ENCODE measurements around the gene HPS5. TPM values are rescaled to one million over a fixed set of nuclear protein-coding genes. Genes with fewer than 3 reads are reported as not detected.

The HPS5 gene, protein sequence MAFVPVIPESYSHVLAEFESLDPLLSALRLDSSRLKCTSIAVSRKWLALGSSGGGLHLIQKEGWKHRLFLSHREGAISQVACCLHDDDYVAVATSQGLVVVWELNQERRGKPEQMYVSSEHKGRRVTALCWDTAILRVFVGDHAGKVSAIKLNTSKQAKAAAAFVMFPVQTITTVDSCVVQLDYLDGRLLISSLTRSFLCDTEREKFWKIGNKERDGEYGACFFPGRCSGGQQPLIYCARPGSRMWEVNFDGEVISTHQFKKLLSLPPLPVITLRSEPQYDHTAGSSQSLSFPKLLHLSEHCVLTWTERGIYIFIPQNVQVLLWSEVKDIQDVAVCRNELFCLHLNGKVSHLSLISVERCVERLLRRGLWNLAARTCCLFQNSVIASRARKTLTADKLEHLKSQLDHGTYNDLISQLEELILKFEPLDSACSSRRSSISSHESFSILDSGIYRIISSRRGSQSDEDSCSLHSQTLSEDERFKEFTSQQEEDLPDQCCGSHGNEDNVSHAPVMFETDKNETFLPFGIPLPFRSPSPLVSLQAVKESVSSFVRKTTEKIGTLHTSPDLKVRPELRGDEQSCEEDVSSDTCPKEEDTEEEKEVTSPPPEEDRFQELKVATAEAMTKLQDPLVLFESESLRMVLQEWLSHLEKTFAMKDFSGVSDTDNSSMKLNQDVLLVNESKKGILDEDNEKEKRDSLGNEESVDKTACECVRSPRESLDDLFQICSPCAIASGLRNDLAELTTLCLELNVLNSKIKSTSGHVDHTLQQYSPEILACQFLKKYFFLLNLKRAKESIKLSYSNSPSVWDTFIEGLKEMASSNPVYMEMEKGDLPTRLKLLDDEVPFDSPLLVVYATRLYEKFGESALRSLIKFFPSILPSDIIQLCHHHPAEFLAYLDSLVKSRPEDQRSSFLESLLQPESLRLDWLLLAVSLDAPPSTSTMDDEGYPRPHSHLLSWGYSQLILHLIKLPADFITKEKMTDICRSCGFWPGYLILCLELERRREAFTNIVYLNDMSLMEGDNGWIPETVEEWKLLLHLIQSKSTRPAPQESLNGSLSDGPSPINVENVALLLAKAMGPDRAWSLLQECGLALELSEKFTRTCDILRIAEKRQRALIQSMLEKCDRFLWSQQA
- 10 to 100 TPM in 3 of 4 donors, 1 to 10 TPM in 1; 3.0 to 18.9 (median 14.2) TPM for total RNA-seq

DNA sequence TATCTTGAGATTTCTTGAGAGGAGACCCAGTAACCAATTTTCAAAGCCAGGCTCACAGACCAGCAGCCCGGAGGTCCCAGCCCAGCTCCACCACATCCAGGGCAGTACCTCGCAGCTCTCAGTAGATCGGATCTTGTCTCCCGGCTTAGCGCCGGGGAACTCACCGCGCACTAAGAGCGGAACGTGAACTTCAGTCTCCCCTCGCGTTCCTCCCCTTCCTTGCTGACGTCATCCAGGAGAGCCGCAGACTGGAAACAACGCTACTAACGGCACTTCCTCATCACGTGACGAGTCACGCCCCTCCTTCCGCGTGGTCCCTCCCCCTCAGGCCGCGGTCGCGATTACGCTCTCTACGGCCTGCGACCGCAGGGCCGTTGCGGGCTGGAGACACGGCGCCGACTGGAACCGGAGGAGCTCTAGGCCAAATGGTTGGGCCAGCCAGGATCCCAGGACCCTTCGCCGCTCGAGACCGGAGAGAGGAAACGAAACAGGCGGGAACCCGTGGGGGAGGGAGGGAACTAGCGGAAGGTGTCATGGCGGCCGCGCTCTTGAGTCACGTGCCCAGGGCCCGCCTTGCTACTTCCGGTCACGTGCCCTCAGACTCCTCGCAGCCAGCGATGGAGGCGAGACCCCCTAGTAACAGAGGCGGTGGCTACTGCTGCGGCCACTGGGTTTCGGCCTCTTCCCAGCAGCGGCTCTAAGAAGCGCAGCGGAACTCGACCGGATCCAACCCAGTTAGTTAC is at the start of gene HPS5, which contains the start of gene GTF2H1:
HPS5 (minus strand) TSS at position 172 of the 743 bp plus-strand sequence. CDS start 4,282 bp downstream, outside the sequence.
GTF2H1 (plus strand) TSS at position 599 of the 743 bp plus-strand sequence. CDS start 10,508 bp downstream, outside the sequence.
- peak within 1 kb of the TSS; percentile 91 to 97 (median 94) for H3K27ac ChIP-seq
- H3K4me1 ChIP-seq, result peaks cover 19 to 51% (median 27%) of the 10 kb centered on the region in 4 donors
- H3K4me3 ChIP-seq, result peak within 1 kb of the TSS; percentile 71 to 98 (median 84)
- TF ChIP-seq, protein P1, sequence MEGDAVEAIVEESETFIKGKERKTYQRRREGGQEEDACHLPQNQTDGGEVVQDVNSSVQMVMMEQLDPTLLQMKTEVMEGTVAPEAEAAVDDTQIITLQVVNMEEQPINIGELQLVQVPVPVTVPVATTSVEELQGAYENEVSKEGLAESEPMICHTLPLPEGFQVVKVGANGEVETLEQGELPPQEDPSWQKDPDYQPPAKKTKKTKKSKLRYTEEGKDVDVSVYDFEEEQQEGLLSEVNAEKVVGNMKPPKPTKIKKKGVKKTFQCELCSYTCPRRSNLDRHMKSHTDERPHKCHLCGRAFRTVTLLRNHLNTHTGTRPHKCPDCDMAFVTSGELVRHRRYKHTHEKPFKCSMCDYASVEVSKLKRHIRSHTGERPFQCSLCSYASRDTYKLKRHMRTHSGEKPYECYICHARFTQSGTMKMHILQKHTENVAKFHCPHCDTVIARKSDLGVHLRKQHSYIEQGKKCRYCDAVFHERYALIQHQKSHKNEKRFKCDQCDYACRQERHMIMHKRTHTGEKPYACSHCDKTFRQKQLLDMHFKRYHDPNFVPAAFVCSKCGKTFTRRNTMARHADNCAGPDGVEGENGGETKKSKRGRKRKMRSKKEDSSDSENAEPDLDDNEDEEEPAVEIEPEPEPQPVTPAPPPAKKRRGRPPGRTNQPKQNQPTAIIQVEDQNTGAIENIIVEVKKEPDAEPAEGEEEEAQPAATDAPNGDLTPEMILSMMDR (IDR thresholded peaks at IDR 0.05), result peak in 1 of 5 experiments; percentile 2
- peak; percentile 95 to 98 (median 96) for TF ChIP-seq POLR2AphosphoS5 (IDR thresholded peaks at IDR 0.05)
- TF ChIP-seq EP300 (IDR thresholded peaks at IDR 0.05; ENCODE audit: low read depth), result peak; percentile 90
- TF ChIP-seq POLR2A (IDR thresholded peaks at IDR 0.05), result peak; percentile 97
- intact Hi-C loops (cut with DNase I; ENCODE audit: low total_unique reads) (loop anchor here (10.0 kb wide), 1 partner anchor 73 kb away; the partner anchor contains the start of gene LDHA), in situ Hi-C loops (cut with MboI; ENCODE audit: low pct_ligation_motif_present in 1 of 4, low pct_unique_long_range_greater_than_20kb in 1 of 4, low sequenced_read_pairs in 3 of 4) (loop anchor here in 2 of 4 donors (5.0 to 10.0 kb wide), 3 partner anchors 75 to 313 kb away; partner anchors contain the start of genes TSG101 (in 2 of the 2) and SPTY2D1 (in 1 of the 2))
- 0% methylated on average over 48 of the region's 61 CpGs; no CpG with 5 or more reads in 1 of the 2 donors for WGBS, 2 donors (ENCODE audit: low coverage in 1 of 2)
- H3K27me3 ChIP-seq, result no peaks in the 10 kb centered on the region
- peaks cover 0 to 12% (median 0%) of the 10 kb centered on the region in 4 donors for H3K36me3 ChIP-seq
- DNase-seq, result peak; percentile 98
- H3K9me3 ChIP-seq, result no peaks in the 10 kb centered on the region

DNA sequence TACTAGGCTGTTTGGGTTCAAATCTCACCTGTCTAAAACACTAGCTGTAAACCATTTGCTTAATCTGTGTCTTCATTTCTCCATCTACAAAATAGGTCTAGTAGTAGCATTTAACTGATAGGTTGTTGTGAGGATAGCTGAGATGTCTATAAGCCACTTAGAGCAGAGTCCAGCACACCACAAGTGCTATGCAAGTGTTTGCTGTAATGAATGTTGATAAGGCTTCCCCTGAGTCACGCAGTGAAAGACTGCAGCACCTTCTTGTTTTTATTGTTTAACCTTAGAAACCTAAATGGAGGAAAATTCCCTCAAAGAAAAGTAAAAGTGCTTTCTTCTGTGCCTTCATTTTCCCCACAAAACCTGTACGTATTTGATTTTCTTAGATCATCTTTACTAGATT is 49.3 kb upstream of the HPS5 start:
- no peak overlapping the region for H3K27ac ChIP-seq
- no peak for DNase-seq
- intact Hi-C loops (cut with DNase I; ENCODE audit: low total_unique reads), result no loop called here

DNA sequence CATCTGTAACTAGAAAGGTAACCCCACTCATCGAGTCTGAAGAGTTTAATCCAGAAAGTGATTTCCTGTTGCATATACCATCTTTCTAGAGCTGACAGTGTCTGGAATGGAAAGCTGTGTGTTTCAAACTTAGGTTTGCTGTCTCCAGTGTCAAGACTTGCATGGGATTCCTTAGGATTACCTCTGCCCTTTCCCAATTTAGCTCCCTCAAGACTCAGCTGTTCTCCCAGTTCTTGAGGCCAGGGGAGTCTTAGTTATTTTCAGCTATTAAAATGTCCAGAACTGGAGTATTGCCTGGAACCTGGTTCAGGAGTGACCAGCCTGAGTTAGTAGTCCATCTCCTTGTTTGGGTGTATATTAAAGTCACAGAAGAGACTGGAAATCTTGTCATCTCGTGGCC is 47.5 kb upstream of the HPS5 start:
- in situ Hi-C loops (cut with MboI; ENCODE audit: low pct_ligation_motif_present in 1 of 4, low pct_unique_long_range_greater_than_20kb in 1 of 4, low sequenced_read_pairs in 3 of 4) (no loop called here), intact Hi-C loops (cut with DNase I; ENCODE audit: low total_unique reads) (no loop called here)
- H3K9me3 ChIP-seq, result no peaks in the 10 kb centered on the region
- no peak overlapping the region for H3K4me3 ChIP-seq
- H3K4me1 ChIP-seq, result no peaks in the 10 kb centered on the region
- DNase-seq, result no peak
- WGBS, 2 donors (ENCODE audit: low coverage in 1 of 2), result 66 to 88% methylated on average over 2 of the region's 2 CpGs
- no peaks in the 10 kb centered on the region for H3K27me3 ChIP-seq
- peaks cover 0 to 24% (median 12%) of the 10 kb centered on the region in 4 donors for H3K36me3 ChIP-seq
- TF ChIP-seq, protein P1 (IDR thresholded peaks at IDR 0.05), result no peak
- TF ChIP-seq EP300 (IDR thresholded peaks at IDR 0.05; ENCODE audit: low read depth) (no peak), POLR2A (IDR thresholded peaks at IDR 0.05) (no peak)
- H3K27ac ChIP-seq, result no peak overlapping the region

More for the DNA sequence above, 49.3 kb upstream of the HPS5 start:
- TF ChIP-seq POLR2A (IDR thresholded peaks at IDR 0.05), result no peak
- TF ChIP-seq, protein P1 (IDR thresholded peaks at IDR 0.05), result no peak
- no peak for TF ChIP-seq EP300 (IDR thresholded peaks at IDR 0.05; ENCODE audit: low read depth)
- no peak for TF ChIP-seq POLR2AphosphoS5 (IDR thresholded peaks at IDR 0.05)
- 90% methylated on average over 2 of the region's 2 CpGs; no CpG with 5 or more reads in 1 of the 2 donors for whole genome bisulfite sequencing, 2 donors (ENCODE audit: low coverage in 1 of 2)
- H3K36me3 ChIP-seq, result peaks cover 0 to 11% (median 3%) of the 10 kb centered on the region in 4 donors
- in situ Hi-C loops (cut with MboI; ENCODE audit: low pct_ligation_motif_present in 1 of 4, low pct_unique_long_range_greater_than_20kb in 1 of 4, low sequenced_read_pairs in 3 of 4), result no loop called here
- no peaks in the 10 kb centered on the region for H3K4me1 ChIP-seq
- H3K27me3 ChIP-seq, result no peaks in the 10 kb centered on the region
- no peaks in the 10 kb centered on the region for H3K9me3 ChIP-seq
- H3K4me3 ChIP-seq, result no peak overlapping the region
